ENCODE data around the gene AOC3. TPM values are rescaled to one million over a fixed set of nuclear protein-coding genes. Genes with fewer than 3 reads are reported as not detected.
A peak's percentile ranks its signal among the peaks of the same experiment; 100 is the strongest.

Gene AOC3
- total and polyA plus RNA-seq, 10 donors = 7.1 to 32.5 (median 15.8) TPM

DNA sequence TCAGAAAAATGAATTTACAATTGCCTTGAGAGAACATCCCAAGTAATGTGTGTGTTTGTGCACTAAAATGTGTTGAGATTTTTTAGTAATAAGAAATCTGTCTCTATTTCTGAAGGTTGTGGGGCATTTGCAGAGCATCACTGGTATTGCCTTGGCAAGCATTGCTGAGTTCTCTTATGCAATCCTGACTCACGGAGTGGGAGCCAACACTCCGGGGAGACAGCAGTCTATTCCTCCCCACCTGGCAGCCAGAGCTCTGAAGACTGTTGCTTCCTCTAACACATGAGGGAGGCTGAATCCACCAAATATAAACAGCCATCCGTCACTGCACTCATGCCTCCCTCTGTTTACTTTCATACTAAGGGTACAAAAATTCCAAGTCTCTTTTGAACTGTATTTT, 41.7 kb upstream of the AOC3 start:
- intact Hi-C loops (cut with DNase I; ENCODE audit: low total_unique reads) = no loop called here
- peaks cover 3 to 68% (median 48%) of the 10 kb centered on the region in 6 donors for H3K36me3 ChIP-seq
- no peaks in the 10 kb centered on the region for H3K27me3 ChIP-seq (replicated peaks in 1 of 7)
- no peak for DNase-seq
- WGBS, 5 donors = 60 to 86% (median 73%) methylated on average over 3 of the region's 3 CpGs
- no peak overlapping the region for H3K27ac ChIP-seq
- no peak for TF ChIP-seq POLR2AphosphoS5 (IDR thresholded peaks at IDR 0.05)
- TF ChIP-seq POLR2A (IDR thresholded peaks at IDR 0.05) = no peak
- TF ChIP-seq, protein P1, sequence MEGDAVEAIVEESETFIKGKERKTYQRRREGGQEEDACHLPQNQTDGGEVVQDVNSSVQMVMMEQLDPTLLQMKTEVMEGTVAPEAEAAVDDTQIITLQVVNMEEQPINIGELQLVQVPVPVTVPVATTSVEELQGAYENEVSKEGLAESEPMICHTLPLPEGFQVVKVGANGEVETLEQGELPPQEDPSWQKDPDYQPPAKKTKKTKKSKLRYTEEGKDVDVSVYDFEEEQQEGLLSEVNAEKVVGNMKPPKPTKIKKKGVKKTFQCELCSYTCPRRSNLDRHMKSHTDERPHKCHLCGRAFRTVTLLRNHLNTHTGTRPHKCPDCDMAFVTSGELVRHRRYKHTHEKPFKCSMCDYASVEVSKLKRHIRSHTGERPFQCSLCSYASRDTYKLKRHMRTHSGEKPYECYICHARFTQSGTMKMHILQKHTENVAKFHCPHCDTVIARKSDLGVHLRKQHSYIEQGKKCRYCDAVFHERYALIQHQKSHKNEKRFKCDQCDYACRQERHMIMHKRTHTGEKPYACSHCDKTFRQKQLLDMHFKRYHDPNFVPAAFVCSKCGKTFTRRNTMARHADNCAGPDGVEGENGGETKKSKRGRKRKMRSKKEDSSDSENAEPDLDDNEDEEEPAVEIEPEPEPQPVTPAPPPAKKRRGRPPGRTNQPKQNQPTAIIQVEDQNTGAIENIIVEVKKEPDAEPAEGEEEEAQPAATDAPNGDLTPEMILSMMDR (IDR thresholded peaks at IDR 0.05 in 8 of 11, conservative IDR thresholded peaks at IDR 0.05 in 3 of 11) = no peak
- H3K4me3 ChIP-seq = no peak overlapping the region
- peaks cover 0 to 1% (median 0%) of the 10 kb centered on the region in 6 donors for H3K4me1 ChIP-seq
- no peaks in the 10 kb centered on the region for H3K9me3 ChIP-seq

DNA sequence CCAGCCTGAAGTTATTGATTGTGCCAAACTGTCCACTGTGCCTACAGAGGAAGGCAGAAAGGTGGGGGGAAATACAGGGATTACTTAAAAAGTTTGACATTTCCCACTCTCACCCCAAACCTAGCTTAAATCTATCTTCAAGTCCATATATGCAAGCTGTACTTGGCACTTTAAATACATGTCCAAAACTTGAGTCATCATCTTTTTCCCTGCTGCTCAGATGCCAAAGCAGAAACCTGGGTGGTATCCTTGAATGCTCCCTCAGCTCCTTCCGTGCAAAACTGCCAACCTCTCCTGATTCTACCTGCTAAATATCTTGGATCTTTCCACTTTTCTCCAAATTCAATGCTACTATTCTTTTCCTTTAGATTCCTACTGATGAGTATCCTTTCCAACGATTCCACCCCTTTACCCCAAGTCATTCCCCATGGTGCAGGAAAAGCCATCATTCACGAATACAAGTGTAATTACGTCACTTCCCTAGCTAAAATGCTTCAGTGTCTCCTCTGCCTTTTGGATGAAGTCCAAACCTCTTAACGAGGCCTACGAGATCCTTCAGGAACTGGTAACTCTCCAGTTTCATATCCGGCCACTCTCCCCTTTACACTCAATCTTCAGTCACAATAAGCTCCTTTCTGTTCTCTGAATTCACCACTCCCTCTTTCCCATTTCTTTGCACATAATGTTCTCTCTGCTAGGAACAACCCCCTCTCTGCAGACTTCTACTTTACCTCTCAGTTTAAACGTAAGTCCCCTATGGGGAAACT, 36.2 kb upstream of the AOC3 start:
- DNase-seq = no peak
- intact Hi-C loops (cut with DNase I; ENCODE audit: low total_unique reads) = loop anchor here (10.0 kb wide), 1 partner anchor 100 kb away; no protein-coding TSS in a partner anchor
- peak overlapping the region in 5 of 8 donors; percentile 47 to 63 (median 60) for H3K27ac ChIP-seq

DNA sequence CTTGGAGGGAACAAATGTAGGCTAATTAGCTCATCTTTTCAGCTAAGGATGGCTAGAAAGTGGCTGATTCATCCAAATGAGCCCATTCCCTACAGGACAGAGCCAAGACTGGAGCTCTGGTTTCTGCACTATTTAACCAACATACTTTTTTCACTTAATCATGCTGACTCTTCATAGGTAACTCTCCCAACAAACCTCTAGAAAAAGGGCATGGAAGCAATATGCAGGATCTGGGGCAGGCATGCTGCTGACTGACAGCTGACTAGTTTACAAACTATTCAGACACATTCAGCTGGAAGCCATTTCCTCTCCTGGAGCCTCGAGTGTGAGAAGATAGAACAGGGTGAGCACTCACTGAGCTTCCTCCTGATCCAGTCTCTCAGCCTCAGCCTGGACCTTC, 33.1 kb upstream of the AOC3 start:
- Histone ChIP-seq H3K4me3 (no peak overlapping the region), H3K9me3 (no peaks in the 10 kb centered on the region), H3K27ac (peak overlapping the region in 1 of 8 donors; percentile 43), H3K36me3 (peaks cover 13 to 100% (median 93%) of the 10 kb centered on the region in 6 donors), H3K27me3 (replicated peaks in 1 of 7) (no peaks in the 10 kb centered on the region), H3K4me1 (peaks cover 2 to 55% (median 23%) of the 10 kb centered on the region in 6 donors)
- 48 to 67% (median 62%) methylated on average over 1 of the region's 1 CpG for WGBS, 5 donors
- no peak for TF ChIP-seq POLR2A (IDR thresholded peaks at IDR 0.05)
- no peak for TF ChIP-seq POLR2AphosphoS5 (IDR thresholded peaks at IDR 0.05)
- TF ChIP-seq, protein P1 (IDR thresholded peaks at IDR 0.05 in 8 of 11, conservative IDR thresholded peaks at IDR 0.05 in 3 of 11) = no peak
- no peak for DNase-seq
- intact Hi-C loops (cut with DNase I; ENCODE audit: low total_unique reads) = loop anchor here (10.0 kb wide), 1 partner anchor 103 kb away; no protein-coding TSS in a partner anchor

More for the DNA sequence above, 36.2 kb upstream of the AOC3 start:
- H3K36me3 ChIP-seq = peaks cover 13 to 100% (median 95%) of the 10 kb centered on the region in 6 donors
- TF ChIP-seq, protein P1 (IDR thresholded peaks at IDR 0.05 in 8 of 11, conservative IDR thresholded peaks at IDR 0.05 in 3 of 11) = no peak
- TF ChIP-seq POLR2AphosphoS5 (IDR thresholded peaks at IDR 0.05) = peak in 1 of 3 donors; percentile 13
- TF ChIP-seq POLR2A (IDR thresholded peaks at IDR 0.05) = no peak
- peaks cover 0 to 24% (median 9%) of the 10 kb centered on the region in 6 donors for H3K4me1 ChIP-seq
- no peaks in the 10 kb centered on the region for H3K27me3 ChIP-seq (replicated peaks in 1 of 7)
- H3K4me3 ChIP-seq = no peak overlapping the region
- 48 to 65% (median 61%) methylated on average over 8 of the region's 8 CpGs for WGBS, 5 donors
- H3K9me3 ChIP-seq = no peaks in the 10 kb centered on the region

DNA sequence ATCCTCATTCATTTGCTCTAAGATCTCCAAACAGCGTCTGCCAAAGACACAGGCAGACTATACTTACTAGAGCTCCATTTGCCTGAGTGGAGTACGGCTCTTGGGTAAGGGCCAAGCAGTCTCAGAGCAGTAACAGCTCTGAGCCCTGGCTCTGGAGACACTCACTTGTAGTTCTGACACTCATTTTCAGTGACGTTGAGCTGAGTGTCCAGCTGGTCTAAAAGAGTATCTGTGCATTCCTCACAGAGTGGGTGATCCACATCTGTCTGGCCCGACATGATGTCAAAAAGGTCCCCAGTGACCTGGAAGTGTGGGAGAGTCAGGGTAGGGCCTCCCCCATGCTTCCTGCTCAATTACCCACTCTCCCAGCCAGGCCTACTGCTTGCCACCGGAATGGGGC, 32.6 kb upstream of the AOC3 start:
- Histone ChIP-seq H3K27ac (peak overlapping the region in 1 of 8 donors; percentile 43), H3K4me1 (peaks cover 7 to 60% (median 28%) of the 10 kb centered on the region in 6 donors), H3K27me3 (replicated peaks in 1 of 7) (no peaks in the 10 kb centered on the region), H3K9me3 (no peaks in the 10 kb centered on the region), H3K4me3 (no peak overlapping the region), H3K36me3 (peaks cover 11 to 100% (median 88%) of the 10 kb centered on the region in 6 donors)
- TF ChIP-seq, protein P1 (IDR thresholded peaks at IDR 0.05 in 8 of 11, conservative IDR thresholded peaks at IDR 0.05 in 3 of 11) = no peak
- TF ChIP-seq POLR2A (IDR thresholded peaks at IDR 0.05) (no peak), POLR2AphosphoS5 (IDR thresholded peaks at IDR 0.05) (peak in 1 of 3 donors; percentile 23)
- 81 to 90% (median 84%) methylated on average over 3 to 5 of the region's 5 CpGs for WGBS, 5 donors
- intact Hi-C loops (cut with DNase I; ENCODE audit: low total_unique reads) = loop anchor here (10.0 kb wide), 1 partner anchor 104 kb away; no protein-coding TSS in a partner anchor
- DNase-seq = no peak
